Parathyroid adenoma (tissue), 2 donors: ENCODE results near the gene SMIM36.
"Not testable (repeated sequence)": the region's sequence is repeated elsewhere in the genome, so short reads cannot be mapped to it uniquely, and the experiment has no call there.

Experiments used
- H2AFZ ChIP-seq: fragments of 300-600 bp; sonication (generic); one replicate; pipeline ENCODE4 v1.7.0; 2017; ENCODE audit warnings: antibody characterized with exemption, mild to moderate bottlenecking
- H3K27ac ChIP-seq: fragments of 300-600 bp; sonication (generic); one replicate; pipeline ENCODE4 v1.7.0; 2017
- H3K27me3 ChIP-seq: fragments of 300-600 bp; sonication (generic); one replicate; pipeline ENCODE4 v1.7.0; 2017; ENCODE audit warnings: low read length; ENCODE audit not compliant: control insufficient read depth, insufficient read depth
- H3K36me3 ChIP-seq: fragments of 300-600 bp; sonication (generic); one replicate; pipeline ENCODE4 v1.7.0; 2017; ENCODE audit warnings: low read length; ENCODE audit not compliant: control insufficient read depth, insufficient read depth
- H3K4me1 ChIP-seq: fragments of 300-600 bp; sonication (generic); one replicate; pipeline ENCODE4 v1.7.0; 2017; ENCODE audit warnings: control low read depth
- H3K4me2 ChIP-seq: fragments of 300-600 bp; sonication (generic); one replicate; pipeline ENCODE4 v1.7.0; 2017; ENCODE audit warnings: low read length
- H3K4me3 ChIP-seq: fragments of 300-600 bp; sonication (generic); one replicate; pipeline ENCODE4 v1.7.0; 2017; ENCODE audit warnings: low read depth, low read length
- H3K79me2 ChIP-seq: fragments of 300-600 bp; sonication (generic); one replicate; pipeline ENCODE4 v1.7.0; 2017; ENCODE audit warnings: control low read depth
- H3K9ac ChIP-seq: fragments of 300-600 bp; sonication (generic); one replicate; pipeline ENCODE4 v1.7.0; 2017; ENCODE audit warnings: mild to moderate bottlenecking
- H3K9me3 ChIP-seq: fragments of 300-600 bp; sonication (generic); one replicate; pipeline ENCODE4 v1.7.0; 2017; ENCODE audit warnings: low read length; ENCODE audit not compliant: control insufficient read depth
- CTCF ChIP-seq: fragments of 300-600 bp; sonication (generic); IDR thresholded peaks from one replicate; pipeline ENCODE4 v1.7.0; 2017; ENCODE audit warnings: antibody characterized with exemption, mild to moderate bottlenecking
- donor health status: primary hyperparathyroidism.

The SMIM36 gene

GRCh38 chr17:55524440-55525220 lies 13.4 kb upstream of the SMIM36 start:
- Histone ChIP-seq H3K4me1 (no peaks in the 10 kb centered on the region), H3K79me2 (no peaks in the 10 kb centered on the region), H3K36me3 (no peaks in the 10 kb centered on the region), H2AFZ (no peak overlapping the region), H3K27me3 (no peaks in the 10 kb centered on the region), H3K4me2 (no peak overlapping the region), H3K4me3 (no peak overlapping the region), H3K27ac (no peak overlapping the region), H3K9me3 (no peaks in the 10 kb centered on the region), H3K9ac (no peak overlapping the region)
- no peak for TF ChIP-seq CTCF

GRCh38 chr17:55523032-55523431 lies 11.8 kb upstream of the SMIM36 start:
- H3K4me2 ChIP-seq, H3K79me2 ChIP-seq, H3K27me3 ChIP-seq, H3K4me1 ChIP-seq, H3K27ac ChIP-seq, H3K9me3 ChIP-seq, H2AFZ ChIP-seq, H3K36me3 ChIP-seq, H3K9ac ChIP-seq, H3K4me3 ChIP-seq: not testable (repeated sequence)

GRCh38 chr17:55521186-55521585 lies 9.9 kb upstream of the SMIM36 start:
- Histone ChIP-seq H3K27me3 (no peaks in the 10 kb centered on the region), H3K4me2 (no peak overlapping the region), H2AFZ (no peak overlapping the region), H3K79me2 (no peaks in the 10 kb centered on the region), H3K27ac (no peak overlapping the region), H3K9ac (no peak overlapping the region), H3K4me1 (no peaks in the 10 kb centered on the region), H3K9me3 (no peaks in the 10 kb centered on the region), H3K4me3 (no peak overlapping the region), H3K36me3 (no peaks in the 10 kb centered on the region)
- no peak for TF ChIP-seq CTCF

- Histone ChIP-seq H3K9ac (no peak overlapping the region), H3K4me1 (no peaks in the 10 kb centered on the region), H3K4me2 (no peak overlapping the region), H2AFZ (no peak overlapping the region), H3K36me3 (no peaks in the 10 kb centered on the region), H3K27ac (no peak overlapping the region), H3K27me3 (no peaks in the 10 kb centered on the region), H3K4me3 (no peak overlapping the region), H3K9me3 (no peaks in the 10 kb centered on the region), H3K79me2 (no peaks in the 10 kb centered on the region)
- no peak for TF ChIP-seq CTCF
Observed at GRCh38 chr17:55520402-55520801, 9.2 kb upstream of the SMIM36 start.

- H3K27me3 ChIP-seq = no peaks in the 10 kb centered on the region
- no peak overlapping the region for H3K27ac ChIP-seq
- no peak overlapping the region for H3K9ac ChIP-seq
- H3K4me3 ChIP-seq = no peak overlapping the region
- TF ChIP-seq CTCF = no peak
- H2AFZ ChIP-seq = no peak overlapping the region
- H3K4me1 ChIP-seq = peaks cover 6% of the 10 kb centered on the region
- no peaks in the 10 kb centered on the region for H3K79me2 ChIP-seq
- H3K9me3 ChIP-seq = no peaks in the 10 kb centered on the region
- no peak overlapping the region for H3K4me2 ChIP-seq
- H3K36me3 ChIP-seq = no peaks in the 10 kb centered on the region
Observed at GRCh38 chr17:55518510-55518909, 7.3 kb upstream of the SMIM36 start.
